Stomach (tissue), 9 donors: ENCODE measurements around the gene FOXD2. TPM values are rescaled to one million over a fixed set of nuclear protein-coding genes. Genes with fewer than 3 reads are reported as not detected.
A peak's percentile ranks its signal among the peaks of the same experiment; 100 is the strongest.

Experiments
- DNase-seq, 2 donors: peaks; one replicate each; pipeline versions ENCODE4 v3.0.0 to v3.0.0-alpha.2; 2013 to 2019
- H3K27ac ChIP-seq, 5 donors: fragments of 200-600 bp in 4 of 5; sonication (generic) in 4 of 5; one replicate each; pipeline ENCODE4 v1.5.1; 2013 to 2019; ENCODE audit warnings: mild to moderate bottlenecking in 1 of 5, moderate library complexity in 1 of 5
- H3K27me3 ChIP-seq, 3 donors: fragments of 200-600 bp; sonication (generic); one replicate each; pipeline ENCODE4 v1.5.1; 2017 to 2019; ENCODE audit warnings: mixed run types in 1 of 3
- H3K36me3 ChIP-seq, 4 donors: fragments of 200-600 bp; sonication (generic); 1 replicate in 3 of 4; 2 replicates in 1 of 4; pipeline ENCODE4 v1.5.1; 2016 to 2019
- H3K4me1 ChIP-seq, 4 donors: fragments of 200-600 bp; sonication (generic); one replicate each; pipeline ENCODE4 v1.5.1; 2016 to 2019
- H3K4me3 ChIP-seq, 4 donors: fragments of 200-600 bp; sonication (generic) in 3 of 4; one replicate each; pipeline ENCODE4 v1.5.1; 2016 to 2019; ENCODE audit warnings: mild to moderate bottlenecking in 1 of 4
- H3K9me3 ChIP-seq, 4 donors: fragments of 200-600 bp; sonication (generic); one replicate each; pipeline ENCODE4 v1.5.1; 2016 to 2019
- CTCF ChIP-seq, 7 experiments: fragments of 450-650 bp in 4 of 7; fragments of 200-600 bp in 3 of 7; sonication (generic) in 3 of 7; IDR thresholded peaks; one replicate each; pipeline ENCODE4 v1.5.1; 2016 to 2019; ENCODE audit warnings: antibody characterized with exemption in 7 of 7, control low read depth in 2 of 7, mild to moderate bottlenecking in 1 of 7
- EP300 ChIP-seq: sonication (generic); formaldehyde crosslinking; IDR thresholded peaks from one replicate; pipeline ENCODE4 v1.6.1; 2017; ENCODE audit warnings: antibody characterized with exemption
- POLR2A ChIP-seq, 4 donors: fragments of 450-650 bp; IDR thresholded peaks; one replicate each; pipeline ENCODE4 v1.6.1; 2016; ENCODE audit warnings: antibody characterized with exemption in 4 of 4, control low read depth in 2 of 4, mild to moderate bottlenecking in 1 of 4, moderate library complexity in 1 of 4
- POLR2AphosphoS5 ChIP-seq, 3 donors: sonication (generic); formaldehyde crosslinking; IDR thresholded peaks; one replicate each; pipeline ENCODE4 v1.6.1; 2016; ENCODE audit warnings: antibody characterized with exemption in 3 of 3
- WGBS, 5 donors: extraction: QIAGEN DNeasy Blood & Tissue Kit in 3 of 5; methylation state at CpG; one replicate each; pipeline versions ENCODE4 v1.1.5 to v1.1.7; 2013 to 2018; 5-methylcytosine and 5-hydroxymethylcytosine counted together
- intact Hi-C: fragments of 100-400 bp; cut with DNase I; formaldehyde crosslinking; loops from one replicate; pipeline ENCODE4 v1.15.1; 2023; ENCODE audit warnings: low total_unique reads
- polyA plus RNA-seq, 3 donors: library from polyadenylated mRNA; stranded (reverse); fragments of 200-250 nt; gene quantifications; one replicate each; pipeline ENCODE4 v1.2.3, GENCODE V29; 2013
- total RNA-seq, 5 donors: library from RNA; depleted of rRNA; stranded (reverse); fragments of >200 nt; gene quantifications; one replicate each; pipeline versions ENCODE4 v1.1.0 to v1.2.3, GENCODE V29; 2014 to 2016
- donor health status: healthy with polysubstance abuse.
- donor health status: Bipolar disorder and iron deficiency.
- donor health status: healthy.

The FOXD2 gene
- total and polyA plus RNA-seq, 8 donors: under 0.01 to 47.5 (median 0.12) TPM; not detected in 4

DNA sequence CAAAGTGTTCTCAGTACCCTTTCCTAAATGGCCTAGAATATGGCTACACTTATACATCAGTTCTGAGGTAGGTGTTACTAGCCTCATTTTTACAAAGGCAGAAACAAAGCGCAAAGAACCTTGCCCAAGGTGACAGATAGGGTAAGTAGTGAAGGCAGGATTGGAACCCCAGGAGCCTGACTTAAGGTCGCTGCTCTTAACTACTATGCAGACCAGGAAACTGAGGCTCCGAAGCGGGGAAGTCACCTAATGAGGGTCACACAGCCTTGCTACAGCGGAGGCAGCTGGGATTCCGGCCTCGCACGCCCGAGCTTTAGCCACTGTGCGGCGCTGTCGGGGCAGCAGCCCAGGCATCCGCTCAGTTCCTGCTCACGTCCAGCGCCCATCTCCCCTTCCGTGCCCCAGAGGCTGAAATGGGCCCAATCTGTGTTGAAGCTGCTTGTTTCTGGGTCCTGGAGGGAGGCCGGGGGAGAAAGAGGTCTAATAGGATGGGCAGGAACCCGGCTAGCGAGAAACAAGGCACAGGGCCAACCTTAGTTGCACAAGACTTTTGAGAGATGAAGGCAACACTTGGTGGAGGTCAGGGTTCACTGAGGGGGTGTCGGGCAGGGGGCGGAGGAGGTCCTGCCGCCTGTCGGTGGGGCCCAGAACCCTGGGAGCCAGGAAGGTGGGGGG, 1.4 kb upstream of the FOXD2 start:
- peak overlapping the region; percentile 52 to 85 (median 62) for H3K4me3 ChIP-seq
- TF ChIP-seq POLR2AphosphoS5 (IDR thresholded peaks at IDR 0.05) (no peak), POLR2A (IDR thresholded peaks at IDR 0.05) (no peak), CTCF (IDR thresholded peaks at IDR 0.05) (peak in 5 of 7 experiments; percentile 33 to 87 (median 57)), EP300 (no peak)
- peak; percentile 80 to 90 for DNase-seq
- WGBS, 5 donors: 5 to 7% (median 5%) methylated on average over 22 to 23 of the region's 23 CpGs
- peaks cover 25 to 100% (median 65%) of the 10 kb centered on the region in 3 donors for H3K27me3 ChIP-seq
- H3K27ac ChIP-seq: peak overlapping the region in 4 of 5 donors; percentile 77 to 89 (median 82)
- H3K9me3 ChIP-seq: no peaks in the 10 kb centered on the region
- H3K4me1 ChIP-seq: peaks cover 57 to 78% (median 67%) of the 10 kb centered on the region in 4 donors
- intact Hi-C loops: no loop called here
- no peaks in the 10 kb centered on the region for H3K36me3 ChIP-seq

DNA sequence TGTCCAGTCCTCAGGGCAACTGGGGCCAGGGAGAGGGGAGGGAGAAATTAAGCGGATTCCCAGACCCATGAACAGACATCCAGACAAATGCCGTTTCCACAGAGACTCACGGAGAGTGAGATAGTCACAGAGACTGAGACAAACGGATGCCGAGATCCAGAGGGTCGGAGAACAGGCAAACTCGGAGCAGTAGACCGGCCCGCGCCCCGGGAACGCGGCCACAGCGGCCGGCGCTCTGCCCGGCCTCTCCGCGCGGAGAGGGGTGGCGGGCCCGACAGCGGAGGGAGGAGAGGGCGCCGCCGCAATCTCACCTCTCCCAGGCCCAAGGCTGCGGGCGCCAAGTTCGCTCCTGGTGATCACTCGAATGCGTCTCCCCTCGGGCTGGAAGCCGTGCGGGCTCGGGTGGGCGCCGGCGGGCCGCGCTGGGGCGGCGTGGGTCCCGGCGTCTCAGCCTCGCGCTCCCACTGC, 831 bp upstream of the FOXD2 start:
- DNase-seq: peak in 1 of 2 donors; percentile 53
- H3K27me3 ChIP-seq: peaks cover 25 to 100% (median 66%) of the 10 kb centered on the region in 3 donors

DNA sequence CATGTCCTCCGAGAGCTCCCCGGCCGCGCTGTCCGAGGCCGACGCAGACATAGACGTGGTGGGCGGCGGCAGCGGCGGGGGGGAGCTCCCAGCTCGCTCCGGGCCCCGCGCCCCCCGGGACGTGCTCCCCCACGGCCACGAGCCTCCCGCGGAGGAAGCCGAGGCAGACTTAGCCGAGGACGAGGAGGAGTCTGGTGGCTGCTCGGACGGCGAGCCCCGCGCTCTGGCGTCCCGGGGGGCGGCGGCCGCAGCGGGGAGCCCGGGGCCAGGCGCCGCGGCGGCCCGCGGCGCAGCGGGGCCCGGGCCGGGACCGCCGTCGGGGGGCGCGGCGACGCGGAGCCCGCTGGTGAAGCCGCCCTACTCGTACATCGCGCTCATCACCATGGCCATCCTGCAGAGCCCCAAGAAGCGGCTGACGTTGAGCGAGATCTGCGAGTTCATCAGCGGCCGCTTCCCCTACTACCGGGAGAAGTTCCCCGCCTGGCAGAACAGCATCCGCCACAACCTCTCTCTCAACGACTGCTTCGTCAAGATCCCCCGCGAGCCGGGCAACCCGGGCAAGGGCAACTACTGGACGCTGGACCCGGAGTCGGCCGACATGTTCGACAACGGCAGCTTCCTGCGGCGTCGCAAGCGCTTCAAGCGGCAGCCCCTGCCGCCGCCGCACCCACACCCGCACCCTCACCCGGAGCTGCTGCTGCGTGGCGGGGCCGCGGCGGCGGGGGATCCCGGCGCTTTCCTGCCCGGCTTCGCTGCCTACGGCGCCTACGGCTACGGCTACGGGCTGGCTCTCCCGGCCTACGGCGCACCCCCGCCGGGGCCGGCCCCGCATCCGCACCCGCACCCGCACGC, 547 bp downstream of the FOXD2 start:
- no peak for DNase-seq
- intact Hi-C loops: no loop called here
- Histone ChIP-seq H3K4me1 (peaks cover 43 to 59% (median 51%) of the 10 kb centered on the region in 4 donors), H3K9me3 (no peaks in the 10 kb centered on the region), H3K27ac (peak overlapping the region in 4 of 5 donors; percentile 77 to 89 (median 82)), H3K27me3 (peaks cover 28 to 100% (median 61%) of the 10 kb centered on the region in 3 donors), H3K4me3 (peak overlapping the region; percentile 52 to 85 (median 62)), H3K36me3 (no peaks in the 10 kb centered on the region)
- TF ChIP-seq POLR2AphosphoS5 (IDR thresholded peaks at IDR 0.05) (no peak), CTCF (IDR thresholded peaks at IDR 0.05) (no peak), POLR2A (IDR thresholded peaks at IDR 0.05) (no peak), EP300 (no peak)
- 1 to 7% (median 2%) methylated on average over 10 to 117 of the region's 117 CpGs; no CpG with 5 or more reads in 1 of the 5 donors for WGBS, 5 donors

More for the DNA sequence above, 831 bp upstream of the FOXD2 start:
- Histone ChIP-seq H3K4me1 (peaks cover 57 to 72% (median 65%) of the 10 kb centered on the region in 4 donors), H3K27ac (peak overlapping the region; percentile 48 to 89 (median 82)), H3K36me3 (no peaks in the 10 kb centered on the region), H3K4me3 (peak overlapping the region; percentile 52 to 85 (median 62)), H3K9me3 (no peaks in the 10 kb centered on the region)
- TF ChIP-seq POLR2A (IDR thresholded peaks at IDR 0.05): no peak
- TF ChIP-seq CTCF (IDR thresholded peaks at IDR 0.05): no peak
- no peak for TF ChIP-seq POLR2AphosphoS5 (IDR thresholded peaks at IDR 0.05)
- TF ChIP-seq EP300: no peak
- intact Hi-C loops: no loop called here
- 0 to 1% (median 1%) methylated on average over 3 to 46 of the region's 46 CpGs for WGBS, 5 donors
